Panc1 (cell line): ENCODE results near the gene ZFHX3. TPM values are rescaled to one million over a fixed set of nuclear protein-coding genes. Genes with fewer than 3 reads are reported as not detected.

Experiments used
- ATAC-seq: fragments of 200-7000 bp; cut with Tn5 transposase; 2 replicates; pipeline ENCODE4 v1.9.1; 2020; ENCODE audit warnings: mild to moderate bottlenecking, moderate library complexity
- BruUV-seq: library from RNA; stranded (reverse); fragments of 400-500 nt; replicated peaks from 2 replicates; lab custom pipeline; 2021; lab: Mats Ljungman, UMichigan
- CTCF ChIA-PET: fragments of 300-600 bp; sonication (Branson Sonifier 250); formaldehyde crosslinking; loops from one replicate; lab custom pipeline; 2022; ENCODE audit warnings: antibody characterized with exemption; lab: Charles Lee
- POLR2A ChIA-PET: fragments of 300-600 bp; sonication (Branson Sonifier 250); formaldehyde crosslinking; loops from one replicate; lab custom pipeline; 2022; ENCODE audit warnings: antibody characterized with exemption; lab: Charles Lee
- DNase-seq: peaks from one replicate; pipeline ENCODE4 v3.0.0-alpha.2; 2010; ENCODE audit warnings: low read depth, low spot score
- H3K27ac ChIP-seq: 2 replicates; pipeline ENCODE4 v1.5.1; 2011; ENCODE audit warnings: mild to moderate bottlenecking, low read length, inconsistent platforms
- H3K27me3 ChIP-seq: fragments of 200-500 bp; sonication (Bioruptor generic); 2 replicates; pipeline ENCODE4 v1.6.0; 2014; ENCODE audit warnings: low read length, inconsistent platforms; ENCODE audit not compliant: control insufficient read depth, insufficient read depth
- H3K36me3 ChIP-seq: fragments of 200-500 bp; sonication (Bioruptor generic); 2 replicates; pipeline ENCODE4 v1.5.1; 2014; ENCODE audit warnings: inconsistent platforms, mild to moderate bottlenecking, low read length, moderate library complexity; ENCODE audit not compliant: control insufficient read depth, insufficient read depth
- H3K4me1 ChIP-seq: 2 replicates; pipeline ENCODE4 v1.5.1; 2011; ENCODE audit warnings: inconsistent platforms, mild to moderate bottlenecking, low read length, moderate library complexity; ENCODE audit not compliant: control insufficient read depth, insufficient read depth
- H3K4me3 ChIP-seq, 2 experiments: 2 replicates each; pipeline ENCODE4 v1.5.1; 2011 to 2012; ENCODE audit warnings: low read depth in 2 of 2, low read length in 2 of 2, mild to moderate bottlenecking in 2 of 2, inconsistent platforms in 1 of 2, moderate library complexity in 1 of 2
- H3K9me3 ChIP-seq: fragments of 200-500 bp; sonication (Bioruptor generic); 2 replicates; pipeline ENCODE4 v1.5.1; 2014; ENCODE audit warnings: low read depth, mild to moderate bottlenecking, inconsistent platforms, low read length, moderate library complexity; ENCODE audit not compliant: control insufficient read depth, insufficient read depth
- POLR2AphosphoS5 ChIP-seq: IDR thresholded peaks from 2 replicates; pipeline ENCODE4 v1.6.1; 2012; ENCODE audit warnings: mild to moderate bottlenecking, low read depth, low read length, moderate library complexity
- SIN3A ChIP-seq: IDR thresholded peaks from 2 replicates; pipeline ENCODE4 v1.6.1; 2012; ENCODE audit warnings: low read depth, mild to moderate bottlenecking, low read length, moderate library complexity, borderline replicate concordance; ENCODE audit not compliant: insufficient read depth
- TCF7L2 ChIP-seq: IDR thresholded peaks from 2 replicates; pipeline ENCODE4 v1.6.1; 2011; ENCODE audit warnings: mild to moderate bottlenecking, low read depth, low read length, inconsistent platforms
- in situ Hi-C: cut with HindIII; loops from 2 replicates; pipeline ENCODE4 v1.10.0; 2016; ENCODE audit warnings: low sequenced_read_pairs, low pct_unique_long_range_greater_than_20kb
- intact Hi-C: fragments of 100-400 bp; cut with micrococcal nuclease; formaldehyde crosslinking; loops from one replicate; pipeline ENCODE4 v1.10.0; 2022; ENCODE audit not compliant: unreplicated experiment
- total RNA-seq: library from RNA; stranded (reverse); gene quantifications from one replicate; pipeline ENCODE4 v1.2.1, GENCODE V29; 2021; ENCODE audit not compliant: unreplicated experiment
- TF ChIP-seq, protein P1 (sequence below), 2 experiments: IDR thresholded peaks; 2 replicates each; pipeline ENCODE4 v1.6.1; 2011 to 2012; ENCODE audit warnings: low read depth in 2 of 2, control low read depth in 1 of 2, low read length in 1 of 2, mild to moderate bottlenecking in 1 of 2, moderate library complexity in 1 of 2; ENCODE audit not compliant: insufficient read depth in 1 of 2
- TF ChIP-seq, protein P2 (sequence below): fragments of 450-650 bp; IDR thresholded peaks from 2 replicates; pipeline ENCODE4 v1.5.1; 2017; ENCODE audit warnings: mild to moderate bottlenecking

ZFHX3 gene
- total RNA-seq, 1 experiment from 2014 or later: 7.1 TPM

DNA sequence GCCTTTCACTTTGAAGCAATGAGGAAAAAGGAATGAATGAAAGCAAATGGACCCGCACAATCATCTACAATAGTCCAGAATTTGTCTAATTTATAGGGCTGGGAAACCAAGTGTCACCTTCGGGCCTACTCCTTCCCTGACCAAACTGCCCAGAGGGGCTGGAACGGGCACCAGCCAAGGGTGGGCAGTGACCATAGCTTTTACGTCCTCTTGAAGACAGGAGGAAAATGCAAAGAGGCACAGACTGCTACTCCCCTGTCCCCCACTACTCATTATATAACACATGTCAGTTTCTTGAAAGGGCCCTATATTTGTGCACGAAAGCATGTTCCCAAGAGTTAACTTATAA, 122.3 kb downstream of the ZFHX3 start:
- no peak for TF ChIP-seq POLR2AphosphoS5
- no peaks in the 10 kb centered on the region for H3K4me1 ChIP-seq
- H3K27ac ChIP-seq: no peak overlapping the region
- BruUV-seq: no TSS peak
- H3K27me3 ChIP-seq: no peaks in the 10 kb centered on the region
- ATAC-seq (no peak), DNase-seq (no peak)
- no peaks in the 10 kb centered on the region for H3K36me3 ChIP-seq
- no peaks in the 10 kb centered on the region for H3K9me3 ChIP-seq
- POLR2A ChIA-PET: no interaction called here
- CTCF ChIA-PET: no interaction called here
- no peak overlapping the region for H3K4me3 ChIP-seq
- in situ Hi-C loops: no loop called here
- intact Hi-C loops: no loop called here

- POLR2A ChIA-PET: no interaction called here
- intact Hi-C loops: no loop called here
- no peak overlapping the region for H3K4me3 ChIP-seq
- CTCF ChIA-PET: no interaction called here
- no peaks in the 10 kb centered on the region for H3K9me3 ChIP-seq
- ATAC-seq: no peak
- H3K4me1 ChIP-seq: no peaks in the 10 kb centered on the region
- H3K36me3 ChIP-seq: no peaks in the 10 kb centered on the region
- TF ChIP-seq TCF7L2 (no peak), POLR2AphosphoS5 (no peak), SIN3A (no peak)
- TF ChIP-seq, protein P1, sequence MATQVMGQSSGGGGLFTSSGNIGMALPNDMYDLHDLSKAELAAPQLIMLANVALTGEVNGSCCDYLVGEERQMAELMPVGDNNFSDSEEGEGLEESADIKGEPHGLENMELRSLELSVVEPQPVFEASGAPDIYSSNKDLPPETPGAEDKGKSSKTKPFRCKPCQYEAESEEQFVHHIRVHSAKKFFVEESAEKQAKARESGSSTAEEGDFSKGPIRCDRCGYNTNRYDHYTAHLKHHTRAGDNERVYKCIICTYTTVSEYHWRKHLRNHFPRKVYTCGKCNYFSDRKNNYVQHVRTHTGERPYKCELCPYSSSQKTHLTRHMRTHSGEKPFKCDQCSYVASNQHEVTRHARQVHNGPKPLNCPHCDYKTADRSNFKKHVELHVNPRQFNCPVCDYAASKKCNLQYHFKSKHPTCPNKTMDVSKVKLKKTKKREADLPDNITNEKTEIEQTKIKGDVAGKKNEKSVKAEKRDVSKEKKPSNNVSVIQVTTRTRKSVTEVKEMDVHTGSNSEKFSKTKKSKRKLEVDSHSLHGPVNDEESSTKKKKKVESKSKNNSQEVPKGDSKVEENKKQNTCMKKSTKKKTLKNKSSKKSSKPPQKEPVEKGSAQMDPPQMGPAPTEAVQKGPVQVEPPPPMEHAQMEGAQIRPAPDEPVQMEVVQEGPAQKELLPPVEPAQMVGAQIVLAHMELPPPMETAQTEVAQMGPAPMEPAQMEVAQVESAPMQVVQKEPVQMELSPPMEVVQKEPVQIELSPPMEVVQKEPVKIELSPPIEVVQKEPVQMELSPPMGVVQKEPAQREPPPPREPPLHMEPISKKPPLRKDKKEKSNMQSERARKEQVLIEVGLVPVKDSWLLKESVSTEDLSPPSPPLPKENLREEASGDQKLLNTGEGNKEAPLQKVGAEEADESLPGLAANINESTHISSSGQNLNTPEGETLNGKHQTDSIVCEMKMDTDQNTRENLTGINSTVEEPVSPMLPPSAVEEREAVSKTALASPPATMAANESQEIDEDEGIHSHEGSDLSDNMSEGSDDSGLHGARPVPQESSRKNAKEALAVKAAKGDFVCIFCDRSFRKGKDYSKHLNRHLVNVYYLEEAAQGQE (IDR thresholded peaks at IDR 0.05; ENCODE audit: insufficient read depth in 1 of 2, low read depth in 2 of 2, low read length in 1 of 2): no peak
- TF ChIP-seq, protein P2, sequence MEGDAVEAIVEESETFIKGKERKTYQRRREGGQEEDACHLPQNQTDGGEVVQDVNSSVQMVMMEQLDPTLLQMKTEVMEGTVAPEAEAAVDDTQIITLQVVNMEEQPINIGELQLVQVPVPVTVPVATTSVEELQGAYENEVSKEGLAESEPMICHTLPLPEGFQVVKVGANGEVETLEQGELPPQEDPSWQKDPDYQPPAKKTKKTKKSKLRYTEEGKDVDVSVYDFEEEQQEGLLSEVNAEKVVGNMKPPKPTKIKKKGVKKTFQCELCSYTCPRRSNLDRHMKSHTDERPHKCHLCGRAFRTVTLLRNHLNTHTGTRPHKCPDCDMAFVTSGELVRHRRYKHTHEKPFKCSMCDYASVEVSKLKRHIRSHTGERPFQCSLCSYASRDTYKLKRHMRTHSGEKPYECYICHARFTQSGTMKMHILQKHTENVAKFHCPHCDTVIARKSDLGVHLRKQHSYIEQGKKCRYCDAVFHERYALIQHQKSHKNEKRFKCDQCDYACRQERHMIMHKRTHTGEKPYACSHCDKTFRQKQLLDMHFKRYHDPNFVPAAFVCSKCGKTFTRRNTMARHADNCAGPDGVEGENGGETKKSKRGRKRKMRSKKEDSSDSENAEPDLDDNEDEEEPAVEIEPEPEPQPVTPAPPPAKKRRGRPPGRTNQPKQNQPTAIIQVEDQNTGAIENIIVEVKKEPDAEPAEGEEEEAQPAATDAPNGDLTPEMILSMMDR: no peak
- BruUV-seq: no TSS peak
- H3K27me3 ChIP-seq: no peaks in the 10 kb centered on the region
- no peak overlapping the region for H3K27ac ChIP-seq
- in situ Hi-C loops: no loop called here
- no peak for DNase-seq
Observed at GRCh38 chr16:72924927-72925630, 122.8 kb downstream of the ZFHX3 start.

DNA sequence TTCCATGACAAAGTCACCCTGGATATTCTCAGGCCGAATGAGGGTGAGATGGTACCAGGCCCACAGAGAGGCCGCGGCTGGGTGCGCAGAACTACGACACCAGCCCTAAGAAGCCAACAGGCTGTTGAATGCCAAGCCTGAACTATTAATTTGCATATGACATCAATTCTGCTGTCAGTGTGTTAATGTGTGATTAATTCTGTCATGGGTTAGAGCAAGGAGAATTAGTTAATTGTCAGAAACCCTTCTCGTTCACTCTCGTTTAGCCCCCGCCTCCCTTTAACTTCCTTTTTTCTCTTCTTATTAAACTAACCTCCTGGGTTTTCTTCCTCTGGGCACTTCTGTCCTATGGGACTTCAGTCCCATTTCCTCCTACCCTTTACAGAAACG, 123.4 kb downstream of the ZFHX3 start:
- TF ChIP-seq POLR2AphosphoS5: no peak
- TF ChIP-seq TCF7L2: no peak
- TF ChIP-seq, protein P1 (IDR thresholded peaks at IDR 0.05; ENCODE audit: insufficient read depth in 1 of 2, low read depth in 2 of 2, low read length in 1 of 2): no peak
- ChIA-PET POLR2A (no interaction called here), CTCF (no interaction called here)
- Histone ChIP-seq H3K27me3 (no peaks in the 10 kb centered on the region), H3K9me3 (no peaks in the 10 kb centered on the region), H3K36me3 (no peaks in the 10 kb centered on the region), H3K27ac (no peak overlapping the region), H3K4me1 (no peaks in the 10 kb centered on the region), H3K4me3 (no peak overlapping the region)
- intact Hi-C loops (no loop called here), in situ Hi-C loops (no loop called here)
- ATAC-seq (no peak), DNase-seq (no peak)
- no TSS peak for BruUV-seq
